NCI-H187 (cell line): Measurements from ENCODE around the gene CUTC.

Experiments used
- DNase-seq, 2 experiments: peaks; one replicate each; lab custom pipeline; 2025; lab: John Stamatoyannopoulos, UW

CUTC gene

GRCh38 chr10:99784016-99784726 lies 52.1 kb downstream of the CUTC start:
- DNase-seq: no peak

DNA sequence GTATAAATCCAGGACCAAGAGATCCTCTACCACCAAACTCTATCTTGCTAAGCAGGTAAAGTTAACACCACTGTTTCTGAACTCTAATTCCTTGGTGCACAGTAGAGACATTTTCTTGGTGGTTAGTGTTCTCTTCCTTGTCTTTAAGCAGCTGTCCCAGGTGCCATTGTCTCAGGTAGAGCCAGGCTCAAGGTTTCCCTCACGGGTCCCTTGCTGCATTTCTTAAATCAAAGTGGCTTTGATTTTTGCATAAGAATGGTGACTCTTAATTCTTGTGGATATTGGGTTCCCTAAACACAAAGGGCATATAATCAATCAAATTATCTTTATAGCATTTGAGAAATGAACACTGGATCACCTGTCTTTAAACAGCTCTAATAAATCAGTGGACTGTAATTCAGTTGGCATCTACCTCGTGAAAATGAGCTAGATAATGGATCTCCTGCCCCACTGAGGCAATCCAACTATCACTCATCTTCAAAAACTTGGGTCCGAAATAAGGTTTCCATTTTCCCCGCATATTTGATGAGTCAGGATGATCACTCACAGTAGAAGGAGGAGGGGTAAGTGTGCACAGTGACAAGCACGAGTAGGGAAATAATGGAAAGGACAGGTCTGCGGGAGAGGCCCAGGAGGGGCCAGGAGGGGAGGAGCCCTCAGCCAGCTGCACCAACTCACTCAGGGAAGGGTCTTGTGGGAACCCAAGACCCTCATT lies 52.9 kb downstream of the CUTC start:
- no peak for DNase-seq

- DNase-seq: no peak
These were observed 53.6 kb downstream of the CUTC start for GRCh38 chr10:99785646-99786045.

DNA sequence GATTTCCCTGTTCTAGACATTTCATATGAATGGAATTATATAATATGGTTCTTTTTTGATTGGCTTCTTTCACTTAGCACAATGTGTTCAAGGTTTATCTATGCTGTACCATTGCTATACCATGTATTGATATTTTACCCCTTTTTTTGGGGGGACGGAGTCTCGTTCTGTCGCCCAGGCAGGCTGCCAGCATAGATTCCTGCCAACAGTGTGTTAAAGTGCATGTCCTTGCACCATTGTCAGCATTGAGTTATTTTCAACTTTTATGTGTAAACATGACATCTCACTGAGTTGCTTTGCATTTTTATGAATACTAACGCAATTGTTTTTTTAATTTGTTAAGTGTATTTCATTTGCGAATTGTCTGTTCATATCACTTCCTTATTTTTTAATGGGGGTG lies 55.3 kb downstream of the CUTC start:
- DNase-seq: no peak

- no peak for DNase-seq
These were observed 55.9 kb downstream of the CUTC start for GRCh38 chr10:99787782-99788445.

GRCh38 chr10:99788598-99789256 lies 56.7 kb downstream of the CUTC start:
- DNase-seq: no peak

GRCh38 chr10:99791831-99792230 lies 59.8 kb downstream of the CUTC start:
- no peak for DNase-seq

- no peak for DNase-seq
These were observed 61.8 kb downstream of the CUTC start for GRCh38 chr10:99793819-99794218.

DNA sequence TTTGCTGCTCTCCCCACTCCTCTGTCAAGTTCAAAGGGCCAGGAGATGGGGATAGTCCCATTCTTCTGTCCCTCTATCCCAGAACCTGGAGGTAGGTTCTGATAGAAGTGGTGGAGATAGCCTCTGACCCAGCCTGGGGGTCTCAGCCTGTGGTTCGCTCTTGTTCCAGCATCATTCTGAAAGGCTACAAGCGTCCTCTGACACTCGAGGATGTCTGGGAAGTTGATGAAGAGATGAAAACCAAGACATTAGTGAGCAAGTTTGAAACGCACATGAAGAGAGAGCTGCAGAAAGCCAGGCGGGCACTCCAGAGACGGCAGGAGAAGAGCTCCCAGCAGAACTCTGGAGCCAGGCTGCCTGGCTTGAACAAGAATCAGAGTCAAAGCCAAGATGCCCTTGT lies 64.9 kb downstream of the CUTC start:
- DNase-seq: no peak

GRCh38 chr10:99798031-99798430 lies 66.0 kb downstream of the CUTC start:
- DNase-seq: no peak

DNA sequence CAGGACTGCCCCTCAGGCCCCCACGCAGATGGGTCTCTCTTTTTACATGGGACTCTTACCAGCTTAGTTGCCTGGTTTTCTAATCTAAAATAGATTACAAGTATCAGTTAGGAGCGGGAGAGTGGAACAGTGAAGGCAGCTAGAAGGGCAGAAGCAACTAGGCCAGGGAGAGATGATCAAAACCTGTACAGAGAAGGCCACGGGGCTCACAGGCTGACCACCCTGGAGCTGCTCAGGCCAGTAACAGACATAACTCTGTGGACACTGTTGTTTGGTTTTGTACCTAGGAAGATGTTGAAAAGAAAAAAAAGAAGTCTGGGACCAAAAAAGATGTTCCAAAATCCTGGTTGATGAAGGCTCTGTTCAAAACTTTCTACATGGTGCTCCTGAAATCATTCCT lies 66.9 kb downstream of the CUTC start:
- DNase-seq: no peak

- DNase-seq: no peak
These were observed 67.6 kb downstream of the CUTC start for GRCh38 chr10:99799613-99800012.

GRCh38 chr10:99804471-99804870 lies 72.4 kb downstream of the CUTC start:
- DNase-seq: no peak

- DNase-seq: no peak
These were observed 73.2 kb downstream of the CUTC start for GRCh38 chr10:99805190-99805589.
